Stimulated activated CD8-positive, alpha-beta memory T cell treated with anti-CD3 and anti-CD28 coated beads, Interleukin-12 subunit alpha, Interleukin-12 subunit beta, amount 100 ng/mL, for 1 hour (primary cell): ENCODE data around the gene SMC3.
A peak's percentile ranks its signal among the peaks of the same experiment; 100 is the strongest.
"Not testable (repeated sequence)": the region's sequence is repeated elsewhere in the genome, so short reads cannot be mapped to it uniquely, and the experiment has no call there.

ENCODE experiments used
- DNase-seq: peaks from one replicate; pipeline ENCODE4 v3.0.0-alpha.2; 2020; ENCODE audit warnings: low read depth

The SMC3 gene

GRCh38 chr10:110623316-110623715 is 55.8 kb downstream of the SMC3 start:
- not testable (repeated sequence) for DNase-seq

- no peak for DNase-seq
Observed at GRCh38 chr10:110625356-110625894, 57.9 kb downstream of the SMC3 start.

GRCh38 chr10:110625951-110626855 is 58.7 kb downstream of the SMC3 start:
- no peak for DNase-seq

GRCh38 chr10:110628161-110628560 is 60.7 kb downstream of the SMC3 start:
- no peak for DNase-seq

GRCh38 chr10:110629680-110630191 is 62.2 kb downstream of the SMC3 start:
- no peak for DNase-seq

- DNase-seq, result no peak
Observed at GRCh38 chr10:110631934-110632333, 64.4 kb downstream of the SMC3 start.

- DNase-seq, result no peak
Observed at GRCh38 chr10:110632591-110633215, 65.2 kb downstream of the SMC3 start.

GRCh38 chr10:110634527-110635209 is 67.2 kb downstream of the SMC3 start:
- DNase-seq, result no peak

- DNase-seq, result no peak
Observed at GRCh38 chr10:110636572-110636931, 69.1 kb downstream of the SMC3 start.

- DNase-seq, result no peak
Observed at GRCh38 chr10:110636932-110637557, 69.5 kb downstream of the SMC3 start.

GRCh38 chr10:110637558-110638053 is 70.1 kb downstream of the SMC3 start:
- no peak for DNase-seq

- DNase-seq, result no peak
Observed at GRCh38 chr10:110638319-110638718, 70.8 kb downstream of the SMC3 start.

GRCh38 chr10:110639046-110639445 is 71.6 kb downstream of the SMC3 start:
- DNase-seq, result not testable (repeated sequence)

GRCh38 chr10:110639858-110640257 is 72.4 kb downstream of the SMC3 start:
- DNase-seq, result not testable (repeated sequence)

GRCh38 chr10:110641256-110641655 is 73.8 kb downstream of the SMC3 start:
- DNase-seq, result peak; percentile 13

GRCh38 chr10:110642204-110643034 is 74.9 kb downstream of the SMC3 start:
- no peak for DNase-seq

GRCh38 chr10:110643035-110643652 is 75.6 kb downstream of the SMC3 start:
- DNase-seq, result no peak

- no peak for DNase-seq
Observed at GRCh38 chr10:110643653-110644597, 76.4 kb downstream of the SMC3 start, which contains the start of gene RBM20. Gene RBM20, plus strand, starts transcription at chr10:110644336. Its CDS starts 119 bp downstream, at chr10:110644455.
